ENCODE results near the gene SLC4A8. TPM values are rescaled to one million over a fixed set of nuclear protein-coding genes. Genes with fewer than 3 reads are reported as not detected.
A peak's percentile ranks its signal among the peaks of the same experiment; 100 is the strongest.

The SLC4A8 gene
- total RNA-seq, 1 experiment from 2014 or later = 26.3 TPM

- H3K36me3 Mint-ChIP-seq (ENCODE audit: insufficient read depth in 1 of 3, low read depth in 3 of 3) = peaks cover 0 to 6% (median 5%) of the 10 kb centered on the region in 3 experiments; a peak in 4 of 7 replicates
- no peak overlapping the region for H4K91ac ChIP-seq (ENCODE audit: insufficient read length, low read depth, low read length)
These were observed 9.7 kb downstream of the SLC4A8 start for GRCh38 chr12:51434305-51434704.

More at GRCh38 chr12:51434305-51434704, 9.7 kb downstream of the SLC4A8 start:
- Histone ChIP-seq H3K56ac (ENCODE audit: insufficient read length, low read depth, low read length) (no peak overlapping the region), H3K14ac (ENCODE audit: insufficient read depth, low read length) (no peak overlapping the region), H3K18ac (ENCODE audit: insufficient read length, low read depth, low read length) (no peak overlapping the region), H3K9ac (ENCODE audit: extremely low read depth, insufficient read length, low read length) (no peak overlapping the region), H3K79me2 (ENCODE audit: insufficient read depth, low read length) (no peaks in the 10 kb centered on the region), H2BK20ac (ENCODE audit: low read depth, low read length, poor library complexity, severe bottlenecking) (no peak overlapping the region), H3T11ph (ENCODE audit: low read length) (no peak overlapping the region), H3K27me3 (ENCODE audit: insufficient read depth, low read length) (no peaks in the 10 kb centered on the region), H2AK5ac (ENCODE audit: insufficient read length, low read length) (no peak overlapping the region), H3K23me2 (ENCODE audit: insufficient read length, low read depth, low read length, poor library complexity, severe bottlenecking) (no peaks in the 10 kb centered on the region), H4K8ac (replicated peaks; ENCODE audit: insufficient read length, low read depth, low read length) (no peak overlapping the region), H2BK5ac (ENCODE audit: insufficient read length, low read length) (no peak overlapping the region), H2AFZ (ENCODE audit: low read length) (no peak overlapping the region), H2BK15ac (ENCODE audit: low read depth, low read length) (no peak overlapping the region), H2BK12ac (ENCODE audit: insufficient read length, low read depth, low read length) (no peak overlapping the region), H3K4ac (ENCODE audit: low read depth, low read length) (no peak overlapping the region), H3K4me2 (ENCODE audit: insufficient read depth, insufficient read length, low read length) (no peak overlapping the region), H3K4me1 (ENCODE audit: insufficient read depth, low read length) (peaks cover 2% of the 10 kb centered on the region; the same call in 1 of the 2 replicates), H3K79me1 (ENCODE audit: insufficient read depth, low read depth, low read length, poor library complexity, severe bottlenecking) (no peaks in the 10 kb centered on the region), H4K5ac (ENCODE audit: insufficient read length, low read depth, low read length) (no peak overlapping the region), H3K23ac (ENCODE audit: insufficient read length, low read depth, low read length) (no peak overlapping the region), H3K27ac (ENCODE audit: insufficient read length, low read depth, low read length) (no peak overlapping the region), H3K9me3 (ENCODE audit: control insufficient read depth, low read depth, low read length) (no peaks in the 10 kb centered on the region), H4K20me1 (ENCODE audit: control insufficient read depth, insufficient read depth, insufficient read length) (no peaks in the 10 kb centered on the region), H2BK120ac (ENCODE audit: low read depth, low read length, poor library complexity, severe bottlenecking) (no peak overlapping the region)
- no peak for DNase-seq
- no CpG with 5 or more reads among the region's 1 CpG for WGBS (ENCODE audit: extremely low coverage, insufficient read length, low lambda C conversion rate)
- 0 out of 7 replicates have a peak overlapping the region, but pooled peaks of 1 of the 3 experiments have one; percentile 34 for H3K27ac Mint-ChIP-seq
- no peaks in the 10 kb centered on the region for H3K9me3 Mint-ChIP-seq
- peaks cover 21 to 28% of the 10 kb centered on the region in 2 experiments for H3K4me1 Mint-ChIP-seq
- no peaks in the 10 kb centered on the region for H3K27me3 Mint-ChIP-seq (ENCODE audit: low read depth)
- no peak for TF ChIP-seq CTCF (conservative IDR thresholded peaks at IDR 0.05)
- no peak overlapping the region for H3K4me3 Mint-ChIP-seq

Data from H9 (cell line).